ENCODE data around the gene OR13C2.
"Not testable (repeated sequence)": the region's sequence is repeated elsewhere in the genome, so short reads cannot be mapped to it uniquely, and the experiment has no call there.

OR13C2 gene, protein sequence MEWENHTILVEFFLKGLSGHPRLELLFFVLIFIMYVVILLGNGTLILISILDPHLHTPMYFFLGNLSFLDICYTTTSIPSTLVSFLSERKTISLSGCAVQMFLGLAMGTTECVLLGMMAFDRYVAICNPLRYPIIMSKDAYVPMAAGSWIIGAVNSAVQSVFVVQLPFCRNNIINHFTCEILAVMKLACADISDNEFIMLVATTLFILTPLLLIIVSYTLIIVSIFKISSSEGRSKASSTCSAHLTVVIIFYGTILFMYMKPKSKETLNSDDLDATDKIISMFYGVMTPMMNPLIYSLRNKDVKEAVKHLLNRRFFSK

GRCh38 chr9:104605527-104605926, at the start of gene OR13C2:
Gene OR13C2, minus strand, starts transcription at chr9:104605627. Its CDS starts 0 bp downstream, at chr9:104605627.
- not testable (repeated sequence) for DNase-seq (ENCODE audit: low spot score)

- DNase-seq (ENCODE audit: low spot score): no peak
These were observed 30.0 kb upstream of the OR13C2 start for GRCh38 chr9:104635456-104635855.

- no peak for DNase-seq (ENCODE audit: low spot score)
These were observed 28.6 kb upstream of the OR13C2 start for GRCh38 chr9:104633976-104634520.

DNA sequence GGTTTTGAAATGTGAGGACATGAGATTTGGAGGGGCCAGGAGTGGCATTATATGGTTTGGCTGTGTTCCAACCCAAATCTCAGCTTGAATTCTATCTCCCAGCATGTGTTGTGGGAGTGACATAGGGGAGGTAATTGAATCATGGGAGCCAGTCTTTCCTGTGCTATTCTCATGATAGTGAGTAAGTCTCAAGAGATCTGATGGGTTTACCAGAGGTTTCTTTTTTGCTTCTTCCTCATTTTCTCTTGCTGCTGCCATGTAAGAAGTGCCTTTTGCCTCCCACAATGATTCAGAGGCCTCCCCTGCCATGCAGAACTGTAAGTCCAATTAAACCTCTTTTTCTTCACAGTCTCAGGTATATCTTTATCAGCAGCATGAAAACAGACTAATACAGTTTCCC, 20.5 kb upstream of the OR13C2 start:
- DNase-seq (ENCODE audit: low spot score): not testable (repeated sequence)

DNA sequence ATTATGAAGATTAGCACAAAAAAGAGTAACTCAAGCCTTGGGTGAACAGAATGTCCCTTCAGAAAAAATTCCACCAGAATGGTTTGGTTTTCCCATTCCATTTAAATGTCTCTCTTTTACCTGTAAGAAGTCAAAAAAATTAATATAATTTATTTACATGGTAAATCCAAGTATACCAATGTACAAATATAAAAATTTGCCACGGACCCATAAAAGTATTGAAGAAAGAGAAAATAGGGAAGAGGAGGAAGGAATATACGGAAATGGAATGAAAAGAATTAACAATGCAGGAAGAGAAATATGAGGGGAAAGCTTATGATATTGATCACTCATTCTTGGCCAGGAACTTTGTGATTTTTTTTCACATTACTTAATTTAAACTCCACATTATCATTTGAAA, 12.7 kb upstream of the OR13C2 start, which contains the start of gene OR13C9:
Gene OR13C9, minus strand, starts transcription at position 101 of the 400 bp plus-strand sequence. Its CDS starts 0 bp downstream, at position 101.
- DNase-seq (ENCODE audit: low spot score): no peak

DNA sequence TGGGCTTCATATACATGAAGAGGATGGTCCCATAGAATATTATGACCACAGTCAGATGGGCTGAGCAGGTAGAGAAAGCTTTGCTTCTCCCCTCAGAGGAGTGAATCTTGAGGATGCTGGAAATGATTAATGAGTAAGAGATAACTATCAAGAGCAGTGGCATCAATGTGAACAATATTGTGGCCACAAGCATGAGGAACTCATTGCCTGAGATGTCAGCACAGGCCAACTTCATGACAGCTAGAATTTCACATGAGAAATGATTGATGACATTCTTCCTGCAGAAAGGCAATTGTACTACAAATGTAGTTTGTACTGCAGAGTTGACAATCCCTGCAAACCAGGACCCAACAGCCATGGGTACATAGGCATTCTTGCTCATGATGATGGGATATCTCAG, 12.0 kb upstream of the OR13C2 start:
- DNase-seq (ENCODE audit: low spot score): no peak

GRCh38 chr9:104611213-104611612, 5.8 kb upstream of the OR13C2 start:
- no peak for DNase-seq (ENCODE audit: low spot score)

DNA sequence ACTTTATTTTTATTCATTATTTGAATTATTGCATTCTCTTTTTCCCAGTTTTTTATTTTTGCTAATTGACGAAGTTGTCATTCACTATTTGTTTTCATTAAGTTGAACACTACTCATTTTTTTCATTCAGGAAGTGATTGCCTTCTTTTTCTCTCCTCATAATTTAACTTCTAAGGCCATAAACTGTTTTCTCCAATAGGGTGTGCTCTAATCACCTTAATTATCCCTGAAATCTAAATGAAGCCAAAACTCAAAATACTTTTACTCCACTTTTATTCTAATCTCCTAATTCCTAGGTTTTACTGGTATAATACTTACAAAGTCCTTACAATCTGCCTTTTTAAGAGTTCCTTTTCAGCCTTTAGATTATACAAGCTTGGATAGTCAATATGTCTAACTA, 2.9 kb upstream of the OR13C2 start:
- DNase-seq (ENCODE audit: low spot score): no peak

DNA sequence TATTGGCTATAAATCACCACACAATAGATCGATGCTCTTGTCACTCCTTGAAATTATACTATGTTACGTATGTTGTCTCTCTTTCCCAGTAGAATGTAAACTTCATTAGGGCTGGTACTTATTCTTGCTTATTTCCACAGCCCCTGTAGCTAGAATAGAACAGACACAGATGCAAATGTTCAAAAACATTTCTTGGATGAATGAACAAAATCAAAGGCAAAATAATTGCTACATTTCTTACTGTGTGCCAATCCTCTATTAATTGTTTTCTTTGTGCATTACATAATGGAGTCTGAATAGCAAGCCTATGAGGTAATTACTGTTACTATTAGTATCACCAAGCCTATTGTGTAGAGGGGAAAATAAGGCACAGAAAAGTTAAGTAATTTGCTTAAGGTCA, 725 bp upstream of the OR13C2 start:
- DNase-seq (ENCODE audit: low spot score): no peak

- DNase-seq (ENCODE audit: low spot score): no peak
These were observed 626 bp downstream of the OR13C2 start for GRCh38 chr9:104604801-104605200.

DNA sequence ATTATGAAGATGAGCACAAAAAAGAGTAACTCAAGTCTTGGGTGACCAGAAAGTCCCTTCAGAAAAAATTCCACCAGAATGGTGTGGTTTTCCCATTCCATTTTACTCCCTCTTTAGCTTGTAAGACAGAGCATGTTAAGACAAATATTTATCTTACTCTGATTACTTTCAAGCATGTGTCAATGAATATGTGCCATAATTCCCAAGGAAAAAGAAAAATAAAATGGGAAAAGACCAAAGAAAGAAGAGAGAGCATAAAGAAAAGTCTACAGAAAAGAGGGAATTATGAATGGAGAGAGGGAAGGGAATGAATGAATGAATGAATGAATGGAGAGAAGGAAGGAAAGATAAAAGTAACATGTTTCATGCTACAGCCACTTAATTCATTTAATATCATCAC, 6.1 kb downstream of the OR13C2 start, which contains the start of gene OR13C5:
Gene OR13C5, minus strand, starts transcription at position 101 of the 400 bp plus-strand sequence. Its CDS starts 0 bp downstream, at position 101.
- DNase-seq (ENCODE audit: low spot score): not testable (repeated sequence)

GRCh38 chr9:104598749-104599148, 6.7 kb downstream of the OR13C2 start:
- not testable (repeated sequence) for DNase-seq (ENCODE audit: low spot score)

- no peak for DNase-seq (ENCODE audit: low spot score)
These were observed 15.8 kb downstream of the OR13C2 start for GRCh38 chr9:104589626-104590025.

- no peak for DNase-seq (ENCODE audit: low spot score)
These were observed 18.8 kb downstream of the OR13C2 start for GRCh38 chr9:104586496-104587180.

DNA sequence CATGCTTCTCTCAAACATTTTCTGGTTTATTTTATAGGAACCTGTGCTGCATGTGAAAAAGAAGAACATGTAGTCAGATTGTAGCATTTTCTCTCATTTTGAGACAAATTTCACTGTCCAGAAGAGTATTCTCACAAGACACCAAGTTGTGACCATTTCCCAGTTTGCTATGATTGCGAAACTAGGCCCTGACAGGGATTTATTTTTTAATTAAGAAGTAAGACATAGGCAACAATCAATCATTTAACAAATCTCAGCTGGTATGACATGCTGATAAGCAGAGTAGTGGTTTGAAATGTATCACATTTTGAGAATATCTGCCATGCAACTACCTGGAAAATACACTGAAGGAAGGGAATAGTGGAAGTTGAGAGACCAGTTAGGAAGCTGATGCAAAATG, 24.9 kb downstream of the OR13C2 start:
- no peak for DNase-seq (ENCODE audit: low spot score)

- no peak for DNase-seq (ENCODE audit: low spot score)
These were observed 28.2 kb downstream of the OR13C2 start for GRCh38 chr9:104577263-104577662.

DNA sequence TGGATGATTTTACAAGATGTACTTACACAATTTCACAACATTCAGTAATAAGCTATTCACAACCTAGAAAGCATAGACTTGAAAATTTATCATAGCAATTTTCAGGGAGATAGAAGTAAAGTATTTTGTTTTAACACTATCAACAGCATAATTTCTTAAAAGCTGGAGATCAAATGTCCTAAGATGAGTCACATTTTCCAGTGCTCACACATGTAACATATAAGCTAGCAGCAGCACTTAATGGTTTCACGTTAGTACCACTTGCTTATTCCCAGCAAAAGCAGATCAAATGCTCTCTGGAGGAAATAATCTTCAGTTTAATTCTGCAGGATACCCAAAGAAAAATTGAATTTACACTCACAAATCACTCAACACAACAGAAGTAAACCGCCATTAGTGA, 30.0 kb downstream of the OR13C2 start:
- DNase-seq (ENCODE audit: low spot score): no peak

GRCh38 chr9:104572612-104573011, 32.8 kb downstream of the OR13C2 start:
- no peak for DNase-seq (ENCODE audit: low spot score)

DNA sequence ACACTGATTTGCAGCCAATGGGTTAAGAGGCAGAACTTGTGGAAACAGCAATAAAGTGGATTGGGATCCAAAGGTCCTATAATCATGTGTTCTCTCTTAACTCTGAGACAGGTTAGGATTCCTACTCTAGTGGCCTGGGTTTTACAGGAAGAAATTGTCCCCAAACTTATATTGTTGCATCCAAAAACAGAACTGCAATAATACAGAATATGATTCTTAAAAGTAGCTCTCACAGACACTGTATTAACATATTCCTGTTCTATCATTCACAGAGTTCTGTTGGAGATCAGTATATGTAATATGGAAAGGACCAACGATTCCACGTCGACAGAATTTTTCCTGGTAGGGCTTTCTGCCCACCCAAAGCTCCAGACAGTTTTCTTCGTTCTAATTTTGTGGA, 36.6 kb downstream of the OR13C2 start, which contains the start of gene OR13C8:
Gene OR13C8, plus strand, starts transcription at position 301 of the 400 bp plus-strand sequence. Its CDS starts 0 bp downstream, at position 301.
- no peak for DNase-seq (ENCODE audit: low spot score)

DNA sequence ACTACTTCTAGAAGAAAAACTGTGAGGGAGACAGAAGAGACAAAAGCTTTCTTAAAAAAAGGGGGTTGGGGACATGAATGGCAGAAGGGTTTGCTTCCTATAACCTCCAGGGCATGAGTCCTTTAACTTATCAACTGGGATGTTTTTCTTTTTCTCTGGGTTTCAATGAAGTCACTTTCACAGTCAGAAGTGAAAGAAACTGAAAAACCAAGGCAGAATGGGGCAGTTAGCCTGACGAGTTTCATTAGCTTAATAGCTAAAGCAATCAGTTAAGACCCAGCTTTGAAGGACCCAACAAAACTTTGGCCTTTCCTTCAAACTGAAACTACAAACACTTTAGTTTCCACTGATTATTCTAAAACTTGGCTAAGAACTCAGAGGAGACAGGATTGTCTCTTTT, 41.1 kb downstream of the OR13C2 start:
- DNase-seq (ENCODE audit: low spot score): no peak

GRCh38 chr9:104556830-104557634, 48.4 kb downstream of the OR13C2 start:
- DNase-seq (ENCODE audit: low spot score): no peak

- no peak for DNase-seq (ENCODE audit: low spot score)
These were observed 49.9 kb downstream of the OR13C2 start for GRCh38 chr9:104555521-104555920.
